ENCODE data around the gene FGD4.
"Not testable (repeated sequence)": the region's sequence is repeated elsewhere in the genome, so short reads cannot be mapped to it uniquely, and the experiment has no call there.

The FGD4 gene

DNA sequence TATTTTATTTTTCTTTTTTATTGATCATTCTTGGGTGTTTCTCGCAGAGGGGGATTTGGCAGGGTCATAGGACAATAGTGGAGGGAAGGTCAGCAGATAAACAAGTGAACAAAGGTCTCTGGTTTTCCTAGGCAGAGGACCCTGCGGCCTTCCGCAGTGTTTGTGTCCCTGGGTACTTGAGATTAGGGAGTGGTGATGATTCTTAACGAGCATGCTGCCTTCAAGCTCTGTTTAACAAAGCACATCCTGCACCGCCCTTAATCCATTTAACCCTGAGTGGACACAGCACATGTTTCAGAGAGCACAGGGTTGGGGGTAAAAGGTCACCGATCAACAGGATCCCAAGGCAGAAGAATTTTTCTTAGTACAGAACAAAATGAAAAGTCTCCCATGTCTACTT, 163.1 kb downstream of the FGD4 start:
- peak overlapping the region; percentile 52 for H3K27ac ChIP-seq (ENCODE audit: low read depth, low read length)
- not testable (repeated sequence) for H3K9ac ChIP-seq (ENCODE audit: low read length in 5 of 5)
- peaks cover 10 to 51% (median 37%) of the 10 kb centered on the region in 5 donors for H3K4me1 ChIP-seq (ENCODE audit: control insufficient read depth in 5 of 5, insufficient read depth in 5 of 5, low read length in 5 of 5)

GRCh38 chr12:32566663-32567295, 167.4 kb downstream of the FGD4 start:
- Histone ChIP-seq H3K9ac (ENCODE audit: low read length in 5 of 5) (peak overlapping the region in 2 of 5 donors; percentile 31 to 41), H3K27me3 (ENCODE audit: control insufficient read depth in 5 of 5, insufficient read depth in 4 of 5, low read length in 5 of 5) (no peaks in the 10 kb centered on the region), H3K4me3 (ENCODE audit: low read depth in 1 of 5, low read length in 5 of 5) (no peak overlapping the region), H3K27ac (ENCODE audit: low read depth, low read length) (peak overlapping the region; percentile 75), H3K36me3 (ENCODE audit: control insufficient read depth in 5 of 5, insufficient read depth in 5 of 5, low read length in 5 of 5) (peaks cover 4 to 24% (median 12%) of the 10 kb centered on the region in 5 donors), H3K4me1 (ENCODE audit: control insufficient read depth in 5 of 5, insufficient read depth in 5 of 5, low read length in 5 of 5) (peaks cover 2 to 34% (median 23%) of the 10 kb centered on the region in 5 donors), H3K9me3 (ENCODE audit: control insufficient read depth in 5 of 5, low read length in 5 of 5) (no peaks in the 10 kb centered on the region)

More for the DNA sequence above, 163.1 kb downstream of the FGD4 start:
- not testable (repeated sequence) for H3K27me3 ChIP-seq (ENCODE audit: control insufficient read depth in 5 of 5, insufficient read depth in 4 of 5, low read length in 5 of 5); H3K9me3 ChIP-seq (ENCODE audit: control insufficient read depth in 5 of 5, low read length in 5 of 5); H3K4me3 ChIP-seq (ENCODE audit: low read depth in 1 of 5, low read length in 5 of 5)
- peaks cover 4 to 16% (median 12%) of the 10 kb centered on the region in 5 donors for H3K36me3 ChIP-seq (ENCODE audit: control insufficient read depth in 5 of 5, insufficient read depth in 5 of 5, low read length in 5 of 5)

GRCh38 chr12:32567296-32567674, 167.9 kb downstream of the FGD4 start:
- peak overlapping the region; percentile 75 for H3K27ac ChIP-seq (ENCODE audit: low read depth, low read length)

GRCh38 chr12:32568228-32568627, 168.9 kb downstream of the FGD4 start:
- H3K27me3 ChIP-seq (ENCODE audit: control insufficient read depth in 5 of 5, insufficient read depth in 4 of 5, low read length in 5 of 5) = no peaks in the 10 kb centered on the region
- no peak overlapping the region for H3K4me3 ChIP-seq (ENCODE audit: low read depth in 1 of 5, low read length in 5 of 5)
- H3K9me3 ChIP-seq (ENCODE audit: control insufficient read depth in 5 of 5, low read length in 5 of 5) = no peaks in the 10 kb centered on the region
- peaks cover 4 to 27% (median 12%) of the 10 kb centered on the region in 5 donors for H3K36me3 ChIP-seq (ENCODE audit: control insufficient read depth in 5 of 5, insufficient read depth in 5 of 5, low read length in 5 of 5)
- peaks cover 2 to 30% (median 18%) of the 10 kb centered on the region in 5 donors for H3K4me1 ChIP-seq (ENCODE audit: control insufficient read depth in 5 of 5, insufficient read depth in 5 of 5, low read length in 5 of 5)
- H3K27ac ChIP-seq (ENCODE audit: low read depth, low read length) = peak overlapping the region; percentile 75
- no peak overlapping the region for H3K9ac ChIP-seq (ENCODE audit: low read length in 5 of 5)

More at GRCh38 chr12:32567296-32567674, 167.9 kb downstream of the FGD4 start:
- Histone ChIP-seq H3K4me3 (ENCODE audit: low read depth in 1 of 5, low read length in 5 of 5) (no peak overlapping the region), H3K9me3 (ENCODE audit: control insufficient read depth in 5 of 5, low read length in 5 of 5) (no peaks in the 10 kb centered on the region), H3K27me3 (ENCODE audit: control insufficient read depth in 5 of 5, insufficient read depth in 4 of 5, low read length in 5 of 5) (no peaks in the 10 kb centered on the region), H3K36me3 (ENCODE audit: control insufficient read depth in 5 of 5, insufficient read depth in 5 of 5, low read length in 5 of 5) (peaks cover 4 to 27% (median 12%) of the 10 kb centered on the region in 5 donors), H3K4me1 (ENCODE audit: control insufficient read depth in 5 of 5, insufficient read depth in 5 of 5, low read length in 5 of 5) (peaks cover 2 to 30% (median 18%) of the 10 kb centered on the region in 5 donors), H3K9ac (ENCODE audit: low read length in 5 of 5) (peak overlapping the region in 2 of 5 donors; percentile 31 to 41)

GRCh38 chr12:32569259-32569658, 169.9 kb downstream of the FGD4 start:
- H3K27ac ChIP-seq (ENCODE audit: low read depth, low read length) = peak overlapping the region; percentile 75
- no peaks in the 10 kb centered on the region for H3K27me3 ChIP-seq (ENCODE audit: control insufficient read depth in 5 of 5, insufficient read depth in 4 of 5, low read length in 5 of 5)
- peaks cover 4 to 23% (median 9%) of the 10 kb centered on the region in 5 donors for H3K36me3 ChIP-seq (ENCODE audit: control insufficient read depth in 5 of 5, insufficient read depth in 5 of 5, low read length in 5 of 5)
- H3K9ac ChIP-seq (ENCODE audit: low read length in 5 of 5) = no peak overlapping the region
- H3K4me1 ChIP-seq (ENCODE audit: control insufficient read depth in 5 of 5, insufficient read depth in 5 of 5, low read length in 5 of 5) = peaks cover 2 to 30% (median 18%) of the 10 kb centered on the region in 5 donors
- H3K9me3 ChIP-seq (ENCODE audit: control insufficient read depth in 5 of 5, low read length in 5 of 5) = no peaks in the 10 kb centered on the region
- no peak overlapping the region for H3K4me3 ChIP-seq (ENCODE audit: low read depth in 1 of 5, low read length in 5 of 5)

DNA sequence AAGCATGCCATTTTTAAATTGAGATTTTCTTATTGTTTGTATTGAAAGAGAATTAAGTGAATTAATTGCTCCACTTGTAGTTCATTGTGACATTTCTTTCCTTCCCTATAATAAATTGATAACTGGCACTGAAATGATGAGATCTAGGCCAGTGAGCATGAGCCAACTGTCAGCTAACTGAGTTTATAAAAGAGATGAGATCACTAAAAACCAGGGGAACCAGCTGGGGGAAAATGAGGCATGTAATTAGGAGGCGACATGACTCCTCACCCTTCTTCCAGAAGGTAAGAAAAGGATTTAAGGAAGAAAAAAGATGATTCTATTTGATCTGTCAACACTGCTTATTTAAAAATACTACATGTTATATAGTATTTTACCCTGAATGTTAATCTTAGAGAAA, 175.2 kb downstream of the FGD4 start:
- H3K9me3 ChIP-seq (ENCODE audit: control insufficient read depth in 5 of 5, low read length in 5 of 5) = peaks cover 0 to 4% (median 0%) of the 10 kb centered on the region in 5 donors
- H3K36me3 ChIP-seq (ENCODE audit: control insufficient read depth in 5 of 5, insufficient read depth in 5 of 5, low read length in 5 of 5) = peaks cover 2 to 28% (median 16%) of the 10 kb centered on the region in 5 donors
- no peaks in the 10 kb centered on the region for H3K27me3 ChIP-seq (ENCODE audit: control insufficient read depth in 5 of 5, insufficient read depth in 4 of 5, low read length in 5 of 5)
- no peak overlapping the region for H3K9ac ChIP-seq (ENCODE audit: low read length in 5 of 5)
- H3K4me1 ChIP-seq (ENCODE audit: control insufficient read depth in 5 of 5, insufficient read depth in 5 of 5, low read length in 5 of 5) = peaks cover 0 to 10% (median 0%) of the 10 kb centered on the region in 5 donors
- no peak overlapping the region for H3K4me3 ChIP-seq (ENCODE audit: low read depth in 1 of 5, low read length in 5 of 5)
- H3K27ac ChIP-seq (ENCODE audit: low read depth, low read length) = no peak overlapping the region

DNA sequence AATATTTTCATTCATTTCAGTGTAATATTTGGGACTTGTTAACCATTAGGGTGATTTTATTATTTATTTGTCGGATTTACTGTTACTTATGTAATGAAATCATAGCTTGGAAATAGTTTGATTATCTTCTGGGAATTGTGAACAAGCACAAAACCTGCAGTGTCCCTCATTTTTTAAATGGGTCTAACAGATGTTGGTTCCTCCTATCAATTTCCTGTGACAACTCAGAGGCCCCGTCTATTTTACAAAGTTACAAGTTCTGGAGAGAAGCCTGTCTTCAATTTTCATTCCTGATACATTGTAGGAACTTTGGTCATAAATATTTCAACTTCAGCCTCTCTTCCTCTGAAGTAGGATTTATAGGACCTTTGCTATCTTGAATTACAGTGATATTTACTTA, 178.0 kb downstream of the FGD4 start:
- no peak overlapping the region for H3K4me3 ChIP-seq (ENCODE audit: low read depth in 1 of 5, low read length in 5 of 5)
- no peaks in the 10 kb centered on the region for H3K27me3 ChIP-seq (ENCODE audit: control insufficient read depth in 5 of 5, insufficient read depth in 4 of 5, low read length in 5 of 5)
- peak overlapping the region; percentile 24 for H3K27ac ChIP-seq (ENCODE audit: low read depth, low read length)
- peaks cover 0 to 12% (median 0%) of the 10 kb centered on the region in 5 donors for H3K4me1 ChIP-seq (ENCODE audit: control insufficient read depth in 5 of 5, insufficient read depth in 5 of 5, low read length in 5 of 5)
- peaks cover 0 to 4% (median 0%) of the 10 kb centered on the region in 5 donors for H3K9me3 ChIP-seq (ENCODE audit: control insufficient read depth in 5 of 5, low read length in 5 of 5)
- peaks cover 15 to 39% (median 27%) of the 10 kb centered on the region in 5 donors for H3K36me3 ChIP-seq (ENCODE audit: control insufficient read depth in 5 of 5, insufficient read depth in 5 of 5, low read length in 5 of 5)
- no peak overlapping the region for H3K9ac ChIP-seq (ENCODE audit: low read length in 5 of 5)

- Histone ChIP-seq H3K9ac (ENCODE audit: low read length in 5 of 5) (no peak overlapping the region), H3K36me3 (ENCODE audit: control insufficient read depth in 5 of 5, insufficient read depth in 5 of 5, low read length in 5 of 5) (peaks cover 16 to 44% (median 26%) of the 10 kb centered on the region in 5 donors), H3K4me1 (ENCODE audit: control insufficient read depth in 5 of 5, insufficient read depth in 5 of 5, low read length in 5 of 5) (peaks cover 0 to 12% (median 0%) of the 10 kb centered on the region in 5 donors), H3K27me3 (ENCODE audit: control insufficient read depth in 5 of 5, insufficient read depth in 4 of 5, low read length in 5 of 5) (no peaks in the 10 kb centered on the region), H3K9me3 (ENCODE audit: control insufficient read depth in 5 of 5, low read length in 5 of 5) (no peaks in the 10 kb centered on the region), H3K27ac (ENCODE audit: low read depth, low read length) (no peak overlapping the region), H3K4me3 (ENCODE audit: low read depth in 1 of 5, low read length in 5 of 5) (no peak overlapping the region)
These were observed 184.2 kb downstream of the FGD4 start for GRCh38 chr12:32583534-32583933.

GRCh38 chr12:32585680-32586079, 186.3 kb downstream of the FGD4 start:
- Histone ChIP-seq H3K27ac (ENCODE audit: low read depth, low read length) (no peak overlapping the region), H3K9ac (ENCODE audit: low read length in 5 of 5) (no peak overlapping the region), H3K9me3 (ENCODE audit: control insufficient read depth in 5 of 5, low read length in 5 of 5) (no peaks in the 10 kb centered on the region), H3K4me1 (ENCODE audit: control insufficient read depth in 5 of 5, insufficient read depth in 5 of 5, low read length in 5 of 5) (peaks cover 0 to 12% (median 0%) of the 10 kb centered on the region in 5 donors), H3K27me3 (ENCODE audit: control insufficient read depth in 5 of 5, insufficient read depth in 4 of 5, low read length in 5 of 5) (no peaks in the 10 kb centered on the region), H3K36me3 (ENCODE audit: control insufficient read depth in 5 of 5, insufficient read depth in 5 of 5, low read length in 5 of 5) (peaks cover 11 to 34% (median 21%) of the 10 kb centered on the region in 5 donors), H3K4me3 (ENCODE audit: low read depth in 1 of 5, low read length in 5 of 5) (no peak overlapping the region)

GRCh38 chr12:32586390-32586789, 187.0 kb downstream of the FGD4 start:
- no peak overlapping the region for H3K9ac ChIP-seq (ENCODE audit: low read length in 5 of 5)
- no peak overlapping the region for H3K27ac ChIP-seq (ENCODE audit: low read depth, low read length)
- no peaks in the 10 kb centered on the region for H3K27me3 ChIP-seq (ENCODE audit: control insufficient read depth in 5 of 5, insufficient read depth in 4 of 5, low read length in 5 of 5)
- H3K4me1 ChIP-seq (ENCODE audit: control insufficient read depth in 5 of 5, insufficient read depth in 5 of 5, low read length in 5 of 5) = peaks cover 0 to 12% (median 0%) of the 10 kb centered on the region in 5 donors
- no peaks in the 10 kb centered on the region for H3K9me3 ChIP-seq (ENCODE audit: control insufficient read depth in 5 of 5, low read length in 5 of 5)
- no peak overlapping the region for H3K4me3 ChIP-seq (ENCODE audit: low read depth in 1 of 5, low read length in 5 of 5)
- H3K36me3 ChIP-seq (ENCODE audit: control insufficient read depth in 5 of 5, insufficient read depth in 5 of 5, low read length in 5 of 5) = peaks cover 17 to 38% (median 23%) of the 10 kb centered on the region in 5 donors

All from subcutaneous abdominal adipose tissue (tissue), 5 donors.